ENCODE data around the gene ZNF490.

- no peak for TF ChIP-seq POLR2A (IDR thresholded peaks at IDR 0.05; ENCODE audit: low read depth, low read length)
- TF ChIP-seq POLR2AphosphoS5 (IDR thresholded peaks at IDR 0.05; ENCODE audit: low read depth, low read length): no peak
- TF ChIP-seq TAF1 (IDR thresholded peaks at IDR 0.05; ENCODE audit: borderline replicate concordance, low read depth, low read length): no peak
Measured at GRCh38 chr19:12628040-12629022, 17.7 kb upstream of the ZNF490 start.

Measured in GM12892 (cell line).